ENCODE results near the gene SH3RF1. TPM values are rescaled to one million over a fixed set of nuclear protein-coding genes. Genes with fewer than 3 reads are reported as not detected.
A peak's percentile ranks its signal among the peaks of the same experiment; 100 is the strongest.

SH3RF1 gene
- total and polyA plus RNA-seq, 2 of the 13 experiments (the other 11 are each of a cell fraction or from before 2014, with no cell fraction given): 3.1 to 3.2 TPM

- TF ChIP-seq RBFOX2 (IDR thresholded peaks at IDR 0.05; ENCODE audit: low read depth, low read length): 0 out of 2 replicates have a peak, but pooled peaks have one; percentile 25
- TF ChIP-seq NCOR1 (IDR thresholded peaks at IDR 0.05; ENCODE audit: borderline replicate concordance, low read length): no peak
- TF ChIP-seq, protein P1, sequence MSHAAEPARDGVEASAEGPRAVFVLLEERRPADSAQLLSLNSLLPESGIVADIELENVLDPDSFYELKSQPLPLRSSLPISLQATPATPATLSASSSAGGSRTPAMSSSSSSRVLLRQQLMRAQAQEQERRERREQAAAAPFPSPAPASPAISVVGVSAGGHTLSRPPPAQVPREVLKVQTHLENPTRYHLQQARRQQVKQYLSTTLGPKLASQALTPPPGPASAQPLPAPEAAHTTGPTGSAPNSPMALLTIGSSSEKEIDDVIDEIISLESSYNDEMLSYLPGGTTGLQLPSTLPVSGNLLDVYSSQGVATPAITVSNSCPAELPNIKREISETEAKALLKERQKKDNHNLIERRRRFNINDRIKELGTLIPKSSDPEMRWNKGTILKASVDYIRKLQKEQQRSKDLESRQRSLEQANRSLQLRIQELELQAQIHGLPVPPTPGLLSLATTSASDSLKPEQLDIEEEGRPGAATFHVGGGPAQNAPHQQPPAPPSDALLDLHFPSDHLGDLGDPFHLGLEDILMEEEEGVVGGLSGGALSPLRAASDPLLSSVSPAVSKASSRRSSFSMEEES (CRISPR knock-in tag; IDR thresholded peaks at IDR 0.05): peak; percentile 95
- TF ChIP-seq, protein P2, sequence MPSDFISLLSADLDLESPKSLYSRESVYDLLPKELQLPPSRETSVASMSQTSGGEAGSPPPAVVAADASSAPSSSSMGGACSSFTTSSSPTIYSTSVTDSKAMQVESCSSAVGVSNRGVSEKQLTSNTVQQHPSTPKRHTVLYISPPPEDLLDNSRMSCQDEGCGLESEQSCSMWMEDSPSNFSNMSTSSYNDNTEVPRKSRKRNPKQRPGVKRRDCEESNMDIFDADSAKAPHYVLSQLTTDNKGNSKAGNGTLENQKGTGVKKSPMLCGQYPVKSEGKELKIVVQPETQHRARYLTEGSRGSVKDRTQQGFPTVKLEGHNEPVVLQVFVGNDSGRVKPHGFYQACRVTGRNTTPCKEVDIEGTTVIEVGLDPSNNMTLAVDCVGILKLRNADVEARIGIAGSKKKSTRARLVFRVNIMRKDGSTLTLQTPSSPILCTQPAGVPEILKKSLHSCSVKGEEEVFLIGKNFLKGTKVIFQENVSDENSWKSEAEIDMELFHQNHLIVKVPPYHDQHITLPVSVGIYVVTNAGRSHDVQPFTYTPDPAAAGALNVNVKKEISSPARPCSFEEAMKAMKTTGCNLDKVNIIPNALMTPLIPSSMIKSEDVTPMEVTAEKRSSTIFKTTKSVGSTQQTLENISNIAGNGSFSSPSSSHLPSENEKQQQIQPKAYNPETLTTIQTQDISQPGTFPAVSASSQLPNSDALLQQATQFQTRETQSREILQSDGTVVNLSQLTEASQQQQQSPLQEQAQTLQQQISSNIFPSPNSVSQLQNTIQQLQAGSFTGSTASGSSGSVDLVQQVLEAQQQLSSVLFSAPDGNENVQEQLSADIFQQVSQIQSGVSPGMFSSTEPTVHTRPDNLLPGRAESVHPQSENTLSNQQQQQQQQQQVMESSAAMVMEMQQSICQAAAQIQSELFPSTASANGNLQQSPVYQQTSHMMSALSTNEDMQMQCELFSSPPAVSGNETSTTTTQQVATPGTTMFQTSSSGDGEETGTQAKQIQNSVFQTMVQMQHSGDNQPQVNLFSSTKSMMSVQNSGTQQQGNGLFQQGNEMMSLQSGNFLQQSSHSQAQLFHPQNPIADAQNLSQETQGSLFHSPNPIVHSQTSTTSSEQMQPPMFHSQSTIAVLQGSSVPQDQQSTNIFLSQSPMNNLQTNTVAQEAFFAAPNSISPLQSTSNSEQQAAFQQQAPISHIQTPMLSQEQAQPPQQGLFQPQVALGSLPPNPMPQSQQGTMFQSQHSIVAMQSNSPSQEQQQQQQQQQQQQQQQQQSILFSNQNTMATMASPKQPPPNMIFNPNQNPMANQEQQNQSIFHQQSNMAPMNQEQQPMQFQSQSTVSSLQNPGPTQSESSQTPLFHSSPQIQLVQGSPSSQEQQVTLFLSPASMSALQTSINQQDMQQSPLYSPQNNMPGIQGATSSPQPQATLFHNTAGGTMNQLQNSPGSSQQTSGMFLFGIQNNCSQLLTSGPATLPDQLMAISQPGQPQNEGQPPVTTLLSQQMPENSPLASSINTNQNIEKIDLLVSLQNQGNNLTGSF (CRISPR knock-in tag; IDR thresholded peaks at IDR 0.05): no peak
- no peak for TF ChIP-seq HNF4G (IDR thresholded peaks at IDR 0.05; ENCODE audit: borderline replicate concordance, low read depth, low read length)
- 0 out of 2 replicates have a peak, but pooled peaks have one; percentile 45 for TF ChIP-seq HNF4G (CRISPR knock-in tag; IDR thresholded peaks at IDR 0.05; ENCODE audit: borderline replicate concordance, low read depth)
- TF ChIP-seq ZNF468 (CRISPR knock-in tag; IDR thresholded peaks at IDR 0.05): 0 out of 2 replicates have a peak, but pooled peaks have one; percentile 62
- no peak for TF ChIP-seq ZNF770 (CRISPR knock-in tag; IDR thresholded peaks at IDR 0.05)
- TF ChIP-seq ELF1 (CRISPR knock-in tag; IDR thresholded peaks at IDR 0.05): no peak
- TF ChIP-seq ZNF605 (CRISPR knock-in tag; IDR thresholded peaks at IDR 0.05): peak; percentile 72; the same call in 1 of the 2 replicates
- TF ChIP-seq SOX5 (CRISPR knock-in tag; IDR thresholded peaks at IDR 0.05; ENCODE audit: borderline replicate concordance): peak; percentile 66; the same call in 1 of the 2 replicates
- TF ChIP-seq, protein P3, sequence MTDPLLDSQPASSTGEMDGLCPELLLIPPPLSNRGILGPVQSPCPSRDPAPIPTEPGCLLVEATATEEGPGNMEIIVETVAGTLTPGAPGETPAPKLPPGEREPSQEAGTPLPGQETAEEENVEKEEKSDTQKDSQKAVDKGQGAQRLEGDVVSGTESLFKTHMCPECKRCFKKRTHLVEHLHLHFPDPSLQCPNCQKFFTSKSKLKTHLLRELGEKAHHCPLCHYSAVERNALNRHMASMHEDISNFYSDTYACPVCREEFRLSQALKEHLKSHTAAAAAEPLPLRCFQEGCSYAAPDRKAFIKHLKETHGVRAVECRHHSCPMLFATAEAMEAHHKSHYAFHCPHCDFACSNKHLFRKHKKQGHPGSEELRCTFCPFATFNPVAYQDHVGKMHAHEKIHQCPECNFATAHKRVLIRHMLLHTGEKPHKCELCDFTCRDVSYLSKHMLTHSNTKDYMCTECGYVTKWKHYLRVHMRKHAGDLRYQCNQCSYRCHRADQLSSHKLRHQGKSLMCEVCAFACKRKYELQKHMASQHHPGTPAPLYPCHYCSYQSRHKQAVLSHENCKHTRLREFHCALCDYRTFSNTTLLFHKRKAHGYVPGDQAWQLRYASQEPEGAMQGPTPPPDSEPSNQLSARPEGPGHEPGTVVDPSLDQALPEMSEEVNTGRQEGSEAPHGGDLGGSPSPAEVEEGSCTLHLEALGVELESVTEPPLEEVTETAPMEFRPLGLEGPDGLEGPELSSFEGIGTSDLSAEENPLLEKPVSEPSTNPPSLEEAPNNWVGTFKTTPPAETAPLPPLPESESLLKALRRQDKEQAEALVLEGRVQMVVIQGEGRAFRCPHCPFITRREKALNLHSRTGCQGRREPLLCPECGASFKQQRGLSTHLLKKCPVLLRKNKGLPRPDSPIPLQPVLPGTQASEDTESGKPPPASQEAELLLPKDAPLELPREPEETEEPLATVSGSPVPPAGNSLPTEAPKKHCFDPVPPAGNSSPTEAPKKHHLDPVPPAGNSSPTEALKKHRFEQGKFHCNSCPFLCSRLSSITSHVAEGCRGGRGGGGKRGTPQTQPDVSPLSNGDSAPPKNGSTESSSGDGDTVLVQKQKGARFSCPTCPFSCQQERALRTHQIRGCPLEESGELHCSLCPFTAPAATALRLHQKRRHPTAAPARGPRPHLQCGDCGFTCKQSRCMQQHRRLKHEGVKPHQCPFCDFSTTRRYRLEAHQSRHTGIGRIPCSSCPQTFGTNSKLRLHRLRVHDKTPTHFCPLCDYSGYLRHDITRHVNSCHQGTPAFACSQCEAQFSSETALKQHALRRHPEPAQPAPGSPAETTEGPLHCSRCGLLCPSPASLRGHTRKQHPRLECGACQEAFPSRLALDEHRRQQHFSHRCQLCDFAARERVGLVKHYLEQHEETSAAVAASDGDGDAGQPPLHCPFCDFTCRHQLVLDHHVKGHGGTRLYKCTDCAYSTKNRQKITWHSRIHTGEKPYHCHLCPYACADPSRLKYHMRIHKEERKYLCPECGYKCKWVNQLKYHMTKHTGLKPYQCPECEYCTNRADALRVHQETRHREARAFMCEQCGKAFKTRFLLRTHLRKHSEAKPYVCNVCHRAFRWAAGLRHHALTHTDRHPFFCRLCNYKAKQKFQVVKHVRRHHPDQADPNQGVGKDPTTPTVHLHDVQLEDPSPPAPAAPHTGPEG (CRISPR knock-in tag; IDR thresholded peaks at IDR 0.05): 0 out of 2 replicates have a peak, but pooled peaks have one; percentile 66
- peak; percentile 79; the same call in 1 of the 2 replicates for TF ChIP-seq ERF (CRISPR knock-in tag; IDR thresholded peaks at IDR 0.05)
Measured at GRCh38 chr4:169079942-169080827, 190.6 kb downstream of the SH3RF1 start (continued).

Data from HepG2 (cell line).